GM18519 (cell line): ENCODE measurements around the gene PRM1.
"Not testable (repeated sequence)": the region's sequence is repeated elsewhere in the genome, so short reads cannot be mapped to it uniquely, and the experiment has no call there.

ENCODE experiments used
- ATAC-seq: cut with Tn5 transposase; IDR thresholded peaks from one replicate; pipeline ENCODE4 v1.9.1; 2021; ENCODE audit warnings: mild to moderate bottlenecking, moderate library complexity; ENCODE audit not compliant: unreplicated experiment, low FRiP score

The PRM1 gene

DNA sequence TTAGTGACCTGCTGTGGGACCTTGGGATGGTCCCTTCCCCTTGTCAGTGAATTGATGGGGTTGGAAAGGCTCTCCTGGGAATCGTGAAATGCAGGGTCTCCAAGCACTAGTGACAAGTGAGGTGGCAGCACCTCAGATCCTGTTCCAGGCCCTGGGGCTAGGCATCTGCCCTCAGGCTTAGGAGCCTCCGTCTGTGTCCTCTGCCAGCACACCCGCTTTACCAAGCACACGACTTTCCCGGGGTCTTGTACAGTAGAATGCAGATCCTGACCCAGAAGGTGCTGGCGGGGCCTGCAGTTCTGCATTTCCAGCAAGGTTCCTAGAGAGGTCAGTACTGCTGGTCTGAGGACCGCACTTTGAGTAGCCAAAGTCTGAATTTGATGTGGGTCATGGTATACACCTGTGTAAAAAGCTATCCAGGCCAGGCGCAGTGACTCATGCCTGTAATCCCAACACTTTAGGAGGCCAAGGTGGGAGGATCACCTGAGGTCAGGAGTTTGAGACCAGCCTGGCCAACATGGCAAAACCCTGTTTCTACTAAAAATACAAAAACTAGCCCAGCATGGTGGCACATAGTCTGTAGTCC is 33.3 kb upstream of the PRM1 start:
- no peak for ATAC-seq

- no peak for ATAC-seq
These were observed 32.6 kb upstream of the PRM1 start for GRCh38 chr16:11313493-11314308.

- no peak for ATAC-seq
These were observed 31.8 kb upstream of the PRM1 start for GRCh38 chr16:11312718-11313492.

DNA sequence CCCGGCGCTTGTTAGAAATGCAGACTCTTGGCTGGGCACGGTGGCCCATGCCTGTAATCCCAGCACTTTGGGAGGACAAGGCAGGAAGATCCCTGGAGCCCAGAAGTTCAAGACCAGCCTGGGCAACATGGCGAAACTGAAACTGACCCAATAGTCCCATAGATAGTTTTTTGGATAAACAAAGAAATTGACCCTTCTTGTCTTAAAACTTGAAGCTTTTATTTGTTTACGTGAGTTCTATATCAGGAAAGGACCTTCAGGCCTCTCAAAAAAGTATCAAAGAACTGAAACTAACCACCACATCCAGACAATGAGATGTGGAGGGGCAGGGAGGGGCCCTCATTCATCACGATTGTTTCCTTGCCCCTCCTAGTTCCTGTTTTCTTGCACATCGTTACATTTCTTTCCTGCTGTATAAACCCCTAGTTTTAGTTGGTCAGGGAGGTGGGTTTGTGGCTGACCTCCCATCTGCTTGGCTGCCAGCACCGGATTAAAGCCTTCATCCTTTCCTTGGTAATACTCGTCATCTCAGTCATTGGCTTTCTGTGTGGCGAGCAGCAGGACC is 29.9 kb upstream of the PRM1 start:
- ATAC-seq = no peak

DNA sequence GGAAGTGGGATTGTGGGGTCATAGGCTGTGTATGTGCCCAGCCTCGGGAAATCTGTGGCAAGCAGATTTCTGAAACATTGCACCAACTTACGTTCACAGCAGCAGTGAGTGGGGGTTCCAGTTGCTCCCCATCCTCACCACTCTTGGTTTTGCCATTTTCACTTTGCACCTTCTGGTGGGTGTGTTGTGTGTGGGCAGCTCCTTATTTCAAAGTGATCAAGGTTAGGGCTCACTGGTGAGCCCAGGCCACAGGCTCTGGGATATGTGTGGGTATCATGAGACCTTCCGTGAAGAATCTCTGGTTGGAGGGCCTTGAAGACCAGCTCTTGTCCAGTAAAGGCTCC is 29.5 kb upstream of the PRM1 start:
- ATAC-seq = no peak

DNA sequence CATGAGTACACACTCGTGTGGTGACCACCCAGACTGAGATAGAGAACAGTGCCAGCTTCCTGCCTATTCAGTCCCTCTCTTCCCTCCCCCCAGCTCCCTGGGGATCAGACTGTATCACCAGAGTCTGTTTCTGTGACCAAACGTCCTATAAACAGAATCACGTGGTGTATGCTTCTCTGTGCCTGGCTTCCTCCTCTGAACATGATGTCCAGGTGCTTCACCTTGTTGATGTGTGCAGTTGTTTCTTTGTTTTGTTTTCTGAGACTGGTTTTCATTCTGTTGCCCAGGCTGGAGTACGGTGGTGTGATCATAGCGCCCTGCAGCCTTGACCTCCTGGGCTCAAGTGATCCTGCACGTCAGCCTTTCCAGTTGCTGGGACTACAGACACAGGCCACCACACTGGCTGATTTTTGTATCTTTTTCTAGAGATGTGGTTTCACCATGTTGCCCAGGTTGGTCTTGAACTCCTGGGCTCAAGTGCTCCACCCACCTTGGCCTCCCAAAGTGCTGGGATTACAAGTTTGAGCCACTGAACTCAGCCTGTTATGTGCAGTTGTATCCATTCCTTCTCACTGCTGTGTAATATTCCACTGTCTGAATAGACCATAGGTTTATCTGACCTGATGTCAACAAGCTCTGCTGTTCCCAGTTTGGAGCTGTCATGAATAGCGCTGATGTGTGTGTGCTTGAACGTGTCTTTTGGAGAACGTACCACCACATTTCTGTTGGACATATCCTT is 28.9 kb upstream of the PRM1 start:
- ATAC-seq = no peak

GRCh38 chr16:11308493-11309283 is 27.6 kb upstream of the PRM1 start:
- ATAC-seq = no peak

DNA sequence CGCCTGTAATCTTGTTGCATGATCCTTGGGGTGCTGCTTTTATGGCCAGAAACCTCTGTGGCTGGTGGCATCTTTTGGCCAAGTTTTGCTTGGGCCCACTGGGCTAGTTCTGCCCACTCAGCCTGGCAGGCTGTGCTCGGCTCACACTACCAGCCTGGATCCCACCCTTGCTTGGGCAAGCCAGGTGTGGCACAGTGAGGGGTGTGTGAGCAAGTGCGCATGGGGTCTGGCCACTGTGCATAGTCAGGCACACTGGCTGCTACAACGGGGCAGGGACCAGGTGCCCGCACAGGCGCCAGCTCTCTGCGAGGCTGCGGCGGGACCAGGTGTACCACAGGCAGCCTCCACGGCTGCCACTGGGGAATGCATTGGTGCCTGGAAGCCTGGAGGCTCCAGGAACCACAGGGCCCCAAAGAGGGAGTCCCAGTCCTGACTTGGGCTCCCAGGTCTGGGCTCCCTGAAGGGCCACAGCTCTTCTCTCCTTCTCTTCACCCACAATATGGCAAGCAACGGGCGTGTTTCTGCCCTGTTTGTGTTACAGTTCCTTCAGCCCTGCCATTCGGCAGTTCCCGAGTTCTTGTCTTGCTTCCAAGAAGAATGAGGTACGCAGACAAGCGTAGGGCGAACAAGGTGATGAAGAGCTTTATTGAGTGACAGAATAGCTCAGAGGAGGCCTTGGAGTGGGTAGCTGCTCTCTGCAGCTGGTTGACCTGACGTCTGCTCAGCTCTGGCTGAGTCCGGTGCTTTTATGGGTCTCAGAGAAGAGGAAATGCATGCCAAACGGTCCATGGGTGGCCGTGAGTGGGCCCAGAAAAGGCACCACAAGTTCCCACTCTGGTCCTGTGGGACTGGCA is 26.7 kb upstream of the PRM1 start:
- ATAC-seq = no peak

DNA sequence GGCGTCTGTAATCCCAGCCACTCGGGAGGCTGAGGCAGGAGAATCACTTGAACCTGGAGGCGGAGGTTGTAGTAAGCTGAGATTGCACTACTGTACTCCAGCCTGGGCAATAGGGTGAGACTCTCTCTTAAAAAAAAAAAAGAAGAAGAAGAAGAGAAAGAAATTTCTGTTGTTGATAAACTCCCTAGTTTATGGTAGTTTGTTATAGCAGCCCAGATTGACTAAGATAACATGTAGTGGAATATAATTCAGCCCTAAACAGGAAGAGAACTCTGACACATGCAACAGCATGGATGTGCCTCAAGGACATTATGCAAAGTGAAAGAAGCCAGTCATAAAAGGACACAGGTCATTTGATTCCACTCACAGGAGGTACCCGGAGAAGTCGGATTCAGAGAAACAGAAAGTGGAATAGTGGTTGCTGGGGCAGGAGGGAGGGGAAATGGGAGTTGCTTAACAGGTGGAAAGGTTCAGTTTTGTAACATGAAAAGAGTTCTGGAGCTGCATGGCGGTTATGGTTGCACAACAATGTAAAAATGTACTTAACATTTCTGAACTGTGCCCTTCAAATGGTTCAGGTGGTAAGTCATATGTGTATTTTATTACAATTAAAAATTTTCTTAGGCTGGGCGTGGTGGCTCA is 26.0 kb upstream of the PRM1 start:
- ATAC-seq = no peak

DNA sequence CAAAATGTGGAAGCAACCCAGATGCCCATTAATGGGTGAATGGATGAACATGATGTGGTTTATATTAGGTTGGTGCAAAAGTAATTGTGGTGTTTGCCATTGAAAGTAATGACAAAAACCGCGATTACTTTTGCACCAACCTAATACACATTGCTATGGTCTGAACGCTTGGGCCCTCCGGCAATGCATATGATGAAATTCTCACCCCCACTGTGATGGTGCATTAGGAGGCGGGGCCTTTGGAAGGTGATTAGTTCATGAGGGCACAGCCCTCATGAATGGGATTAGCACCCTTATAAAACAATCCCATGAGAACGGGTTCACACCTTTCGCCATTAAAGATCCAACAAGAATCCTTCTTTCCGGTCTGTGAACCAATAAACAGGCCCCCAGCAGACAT is 25.3 kb upstream of the PRM1 start:
- ATAC-seq = no peak

- ATAC-seq = no peak
These were observed 22.4 kb upstream of the PRM1 start for GRCh38 chr16:11303405-11304138.

DNA sequence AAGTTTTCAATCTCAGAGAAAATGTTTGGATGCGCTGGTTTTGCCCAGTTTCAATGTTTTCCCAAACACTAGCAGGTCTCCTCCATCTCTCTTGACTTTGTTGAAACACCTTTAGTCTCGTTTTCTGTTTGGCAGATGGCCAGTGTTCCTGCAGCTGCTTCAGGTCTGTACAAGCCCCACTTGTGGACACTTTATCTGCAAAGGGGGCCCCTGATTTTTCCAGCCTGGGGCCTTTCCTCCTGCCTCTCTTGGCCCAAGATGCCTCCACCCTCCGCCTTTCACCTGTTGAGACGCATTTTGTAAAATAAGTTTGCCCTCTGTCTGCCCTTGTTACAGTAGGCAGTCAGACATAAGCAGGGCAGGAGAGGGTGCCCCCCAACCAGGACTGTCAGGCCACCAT is 21.8 kb upstream of the PRM1 start:
- no peak for ATAC-seq

DNA sequence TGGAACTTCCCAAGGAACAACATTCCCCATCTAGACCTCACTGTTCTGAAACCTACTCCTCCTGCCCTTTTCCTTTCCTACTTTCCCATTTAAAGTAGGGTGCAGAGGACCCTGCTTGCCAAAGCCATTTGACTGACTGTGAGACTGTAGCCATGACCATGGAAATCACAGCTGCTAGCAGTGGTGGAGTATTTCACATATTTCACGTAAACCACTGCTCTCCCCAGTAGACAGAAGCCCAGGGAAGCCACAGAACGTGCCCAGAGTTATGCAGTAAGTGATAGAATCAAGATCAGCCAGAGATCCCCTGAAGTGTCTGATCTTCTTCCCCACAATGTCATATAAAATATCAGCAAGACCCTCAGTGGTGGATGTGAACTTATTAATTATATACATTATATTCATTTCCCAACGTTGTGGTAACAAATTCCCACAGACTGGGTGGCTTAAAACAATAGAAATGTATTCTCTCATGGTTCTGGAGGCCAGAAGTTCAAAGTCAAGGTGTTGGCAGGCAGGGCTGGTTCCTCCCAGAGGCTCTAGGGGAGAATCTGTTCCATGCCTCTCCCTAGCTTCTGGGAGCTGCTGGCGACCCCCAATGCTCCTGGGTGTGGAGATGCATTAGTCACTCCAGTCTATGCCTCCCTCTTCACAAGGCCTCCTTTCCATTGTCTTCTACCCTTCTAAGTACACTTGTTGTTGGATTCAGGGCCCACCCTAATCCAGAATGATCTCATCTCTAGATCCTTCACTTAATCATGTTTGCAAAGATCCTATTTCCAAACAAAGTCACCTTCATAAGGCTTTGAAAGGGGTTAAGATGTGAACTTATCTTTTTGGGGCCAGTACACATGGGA is 20.7 kb upstream of the PRM1 start:
- no peak for ATAC-seq

DNA sequence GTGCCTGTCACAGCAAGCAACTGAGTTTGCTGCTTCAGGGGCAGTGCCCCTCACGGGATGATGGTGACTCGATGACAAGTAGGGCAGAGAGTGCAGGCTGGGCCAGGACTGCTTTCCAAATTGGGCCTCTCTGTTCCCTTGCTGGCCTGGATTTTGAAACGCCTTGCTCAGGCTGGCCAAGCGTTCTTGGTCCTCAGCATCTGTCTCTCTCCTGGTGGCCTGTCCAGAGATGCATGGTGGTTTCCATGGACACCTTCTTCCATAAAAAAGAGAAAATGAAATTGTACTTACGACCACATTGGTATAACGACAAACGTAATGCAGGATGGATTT is 19.4 kb upstream of the PRM1 start:
- no peak for ATAC-seq

- ATAC-seq = no peak
These were observed 18.9 kb upstream of the PRM1 start for GRCh38 chr16:11299865-11300559.

GRCh38 chr16:11298950-11299547 is 17.9 kb upstream of the PRM1 start:
- ATAC-seq = not testable (repeated sequence)
